Measurements from ENCODE around the gene SDC1.

DNA sequence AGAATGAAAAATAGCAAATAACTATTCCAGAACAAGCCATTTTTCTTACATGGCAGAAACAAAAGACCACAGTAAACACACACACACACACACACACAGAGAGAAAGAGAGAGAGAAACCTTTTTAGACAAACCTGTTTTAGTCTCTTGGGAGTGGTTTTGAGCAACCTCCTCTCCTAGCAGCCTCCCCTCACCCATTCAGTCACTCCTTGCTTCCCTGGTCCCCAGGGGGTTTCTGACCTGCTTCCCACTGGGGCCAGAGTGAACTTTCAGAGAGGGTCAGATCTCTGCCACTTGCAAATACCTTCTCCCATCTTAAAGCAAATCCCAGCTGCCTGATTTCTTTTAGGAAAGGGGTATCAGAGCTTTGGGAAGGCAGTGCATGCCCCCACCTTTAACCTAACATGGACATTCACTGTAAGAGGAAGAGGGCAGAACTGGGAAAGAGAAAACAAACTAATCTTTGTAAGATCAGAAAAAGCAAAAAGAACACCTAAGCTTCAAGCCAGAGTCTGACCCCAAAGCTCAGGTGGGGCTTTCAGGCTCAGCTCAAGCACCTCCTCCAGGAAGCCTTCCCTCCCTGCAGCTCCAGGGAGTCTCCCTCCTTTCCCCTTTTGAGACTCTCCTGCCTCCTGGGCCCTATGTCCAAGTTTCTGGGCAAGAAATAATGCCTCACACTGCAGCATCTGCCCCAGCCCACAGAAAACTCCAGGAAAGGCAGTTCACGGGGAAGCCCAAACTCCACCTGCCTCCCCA lies 2.7 kb downstream of the SDC1 start:
- no peak for TF ChIP-seq POLR2A (IDR thresholded peaks at IDR 0.05)
- TF ChIP-seq, protein P1, sequence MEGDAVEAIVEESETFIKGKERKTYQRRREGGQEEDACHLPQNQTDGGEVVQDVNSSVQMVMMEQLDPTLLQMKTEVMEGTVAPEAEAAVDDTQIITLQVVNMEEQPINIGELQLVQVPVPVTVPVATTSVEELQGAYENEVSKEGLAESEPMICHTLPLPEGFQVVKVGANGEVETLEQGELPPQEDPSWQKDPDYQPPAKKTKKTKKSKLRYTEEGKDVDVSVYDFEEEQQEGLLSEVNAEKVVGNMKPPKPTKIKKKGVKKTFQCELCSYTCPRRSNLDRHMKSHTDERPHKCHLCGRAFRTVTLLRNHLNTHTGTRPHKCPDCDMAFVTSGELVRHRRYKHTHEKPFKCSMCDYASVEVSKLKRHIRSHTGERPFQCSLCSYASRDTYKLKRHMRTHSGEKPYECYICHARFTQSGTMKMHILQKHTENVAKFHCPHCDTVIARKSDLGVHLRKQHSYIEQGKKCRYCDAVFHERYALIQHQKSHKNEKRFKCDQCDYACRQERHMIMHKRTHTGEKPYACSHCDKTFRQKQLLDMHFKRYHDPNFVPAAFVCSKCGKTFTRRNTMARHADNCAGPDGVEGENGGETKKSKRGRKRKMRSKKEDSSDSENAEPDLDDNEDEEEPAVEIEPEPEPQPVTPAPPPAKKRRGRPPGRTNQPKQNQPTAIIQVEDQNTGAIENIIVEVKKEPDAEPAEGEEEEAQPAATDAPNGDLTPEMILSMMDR (IDR thresholded peaks at IDR 0.05), result no peak
